GM12865 (cell line): ENCODE results near the gene GPR173.
A peak's percentile ranks its signal among the peaks of the same experiment; 100 is the strongest.

ENCODE experiments used
- DNase-seq: peaks from one replicate; pipeline ENCODE4 v3.0.0; 2010; ENCODE audit warnings: low read depth
- H3K4me3 ChIP-seq: 2 replicates; pipeline ENCODE4 v1.5.1; 2011; ENCODE audit warnings: mild to moderate bottlenecking, low read depth, low read length, control low read depth
- CTCF ChIP-seq: IDR thresholded peaks from 2 replicates; pipeline ENCODE4 v1.5.1; 2011; ENCODE audit warnings: low read length, control low read depth, low read depth, inconsistent platforms; ENCODE audit not compliant: insufficient read depth; ENCODE audit errors: missing control alignments

The GPR173 gene

GRCh38 chrX:53087388-53087831 lies 38.8 kb downstream of the GPR173 start:
- H3K4me3 ChIP-seq: no peak overlapping the region
- no peak for DNase-seq

DNA sequence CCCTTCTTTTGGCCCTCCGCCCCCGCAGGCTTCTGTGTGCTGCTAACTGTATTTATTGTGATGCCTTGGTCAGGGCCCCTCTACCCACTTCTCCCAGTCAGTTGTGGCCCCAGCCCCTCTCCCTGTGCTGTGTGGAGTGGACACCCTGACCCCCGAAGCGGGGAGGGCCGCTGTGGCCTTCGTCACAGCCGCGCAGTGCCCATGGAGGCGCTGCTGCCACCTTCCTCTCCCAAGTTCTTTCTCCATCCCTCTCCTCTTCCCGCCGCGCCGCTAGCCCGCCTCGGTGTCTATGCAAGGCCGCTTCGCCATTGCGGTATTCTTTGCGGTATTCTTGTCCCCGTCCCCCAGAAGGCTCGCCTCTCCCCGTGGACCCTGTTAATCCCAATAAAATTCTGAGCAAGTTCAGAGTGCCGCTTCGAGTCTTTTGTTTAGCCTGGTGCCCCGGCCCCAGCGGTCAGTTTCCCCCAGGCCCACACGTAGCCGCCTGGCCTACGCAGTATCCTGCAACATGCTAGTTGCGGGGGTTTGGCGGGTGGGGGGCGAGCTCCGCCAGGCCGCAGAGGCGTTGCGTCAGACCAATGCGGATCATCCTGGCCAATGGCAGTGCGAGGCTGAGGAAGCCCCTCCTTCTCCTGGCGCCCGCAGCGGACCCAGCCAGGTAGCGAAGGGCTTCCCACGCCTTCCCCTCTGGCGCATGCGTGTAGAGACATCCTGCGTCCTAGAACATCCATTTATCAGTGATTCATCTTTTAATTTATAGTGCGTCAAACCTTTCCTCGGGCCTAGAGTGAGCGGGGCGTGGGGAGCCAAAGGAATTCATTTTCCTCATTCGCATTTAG lies 39.8 kb downstream of the GPR173 start:
- no peak for TF ChIP-seq CTCF
- DNase-seq: no peak
- H3K4me3 ChIP-seq: no peak overlapping the region

More at GRCh38 chrX:53087388-53087831, 38.8 kb downstream of the GPR173 start:
- TF ChIP-seq CTCF: no peak

GRCh38 chrX:53089224-53089842 lies 40.7 kb downstream of the GPR173 start:
- peak; percentile 62 for TF ChIP-seq CTCF
- no peak overlapping the region for H3K4me3 ChIP-seq
- peak; percentile 55 for DNase-seq

DNA sequence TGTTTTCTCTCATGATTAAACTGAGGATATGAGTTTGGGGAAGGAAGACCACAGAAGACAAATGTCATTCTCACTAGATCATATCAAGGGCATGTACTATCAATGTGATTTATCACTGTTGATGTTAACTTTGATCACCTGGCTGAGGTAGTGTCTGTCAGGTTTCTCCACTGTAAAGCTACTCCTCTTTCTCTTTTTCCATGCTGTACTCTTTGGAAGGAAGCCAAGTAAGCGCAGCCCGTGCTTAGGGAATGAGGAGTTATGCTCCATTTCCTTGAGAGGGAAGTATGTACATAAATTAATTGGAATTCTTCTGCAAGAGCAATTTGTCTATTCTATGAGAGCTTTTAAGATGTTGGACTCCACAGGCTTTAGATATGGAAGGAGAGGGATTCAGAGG lies 41.3 kb downstream of the GPR173 start:
- TF ChIP-seq CTCF: no peak
- H3K4me3 ChIP-seq: no peak overlapping the region
- no peak for DNase-seq

DNA sequence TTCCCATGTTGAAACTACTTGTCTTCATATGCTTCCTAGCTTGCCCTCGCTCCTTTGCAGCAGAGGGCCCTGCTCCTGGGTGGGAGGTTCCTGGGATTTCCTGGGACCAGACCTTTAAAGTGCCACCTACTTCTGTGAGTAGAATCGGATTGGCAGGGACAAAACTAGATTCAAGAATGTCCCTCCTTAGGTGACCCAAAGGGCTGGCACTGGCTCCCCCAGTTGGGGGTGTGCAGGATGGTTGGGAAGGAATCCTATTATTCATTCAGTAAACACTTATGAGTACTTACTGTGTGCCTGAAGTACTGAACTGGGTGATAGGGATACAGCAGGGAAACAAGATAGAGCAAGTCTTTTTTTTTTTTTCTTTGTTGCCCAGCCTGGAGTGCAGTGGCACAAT lies 42.8 kb downstream of the GPR173 start:
- no peak overlapping the region for H3K4me3 ChIP-seq
- no peak for TF ChIP-seq CTCF
- no peak for DNase-seq

DNA sequence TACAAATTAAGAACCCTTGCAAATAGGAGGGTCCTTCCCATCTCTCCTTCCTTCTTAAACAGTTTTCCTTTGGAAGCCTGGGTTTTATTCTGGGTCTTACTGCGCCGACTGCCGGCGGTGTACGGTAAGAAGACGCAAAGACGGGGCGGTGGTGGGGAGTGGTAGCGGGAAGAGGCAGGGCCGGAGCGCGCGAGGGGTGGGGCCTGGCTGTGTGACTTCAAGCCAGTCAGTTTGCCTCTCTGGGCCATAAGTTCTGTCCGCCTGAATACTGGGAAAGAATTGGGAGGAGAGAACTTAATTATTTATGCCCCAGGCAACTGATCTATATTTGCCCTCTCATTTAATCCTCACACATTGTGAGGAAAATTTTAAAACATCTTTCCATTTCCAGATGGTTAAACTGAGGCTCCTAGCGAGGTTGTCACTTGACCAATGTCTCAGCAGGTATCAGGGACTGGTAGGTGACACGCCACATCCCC lies 44.6 kb downstream of the GPR173 start:
- peak overlapping the region; percentile 70 for H3K4me3 ChIP-seq
- peak; percentile 34 for TF ChIP-seq CTCF
- peak; percentile 84 for DNase-seq
